ENCODE results near the gene PRRC2C. TPM values are rescaled to one million over a fixed set of nuclear protein-coding genes. Genes with fewer than 3 reads are reported as not detected.
A peak's percentile ranks its signal among the peaks of the same experiment; 100 is the strongest.

Gene PRRC2C
- polyA plus RNA-seq, 2 donors: 29.3 to 30.4 TPM

- 45 to 46% methylated on average over 6 of the region's 6 CpGs for WGBS, 2 donors
- peak overlapping the region in 1 of 2 donors; percentile 30 for H3K27ac ChIP-seq (ENCODE audit: low read depth in 2 of 2, low read length in 1 of 2)
- no peaks in the 10 kb centered on the region for H3K9me3 ChIP-seq (ENCODE audit: control insufficient read depth in 2 of 2, insufficient read depth in 1 of 2, low read depth in 1 of 2, low read length in 1 of 2)
- peaks cover 0 to 5% of the 10 kb centered on the region in 2 donors for H3K4me1 ChIP-seq (ENCODE audit: control insufficient read depth in 2 of 2, insufficient read depth in 2 of 2, low read length in 1 of 2)
- no peaks in the 10 kb centered on the region for H3K27me3 ChIP-seq (ENCODE audit: control insufficient read depth in 1 of 2, insufficient read depth in 2 of 2, low read length in 2 of 2)
- H3K4me3 ChIP-seq (ENCODE audit: low read depth in 1 of 2, low read length in 2 of 2): peak overlapping the region in 1 of 2 donors; percentile 33
- no peaks in the 10 kb centered on the region for H3K36me3 ChIP-seq (ENCODE audit: control insufficient read depth in 2 of 2, insufficient read depth in 2 of 2, low read length in 1 of 2)
These were observed 3.0 kb downstream of the PRRC2C start for GRCh38 chr1:171488190-171488929.

GRCh38 chr1:171494076-171494475, 8.7 kb downstream of the PRRC2C start:
- Histone ChIP-seq H3K9me3 (ENCODE audit: control insufficient read depth in 2 of 2, insufficient read depth in 1 of 2, low read depth in 1 of 2, low read length in 1 of 2) (no peaks in the 10 kb centered on the region), H3K4me3 (ENCODE audit: low read depth in 1 of 2, low read length in 2 of 2) (no peak overlapping the region), H3K36me3 (ENCODE audit: control insufficient read depth in 2 of 2, insufficient read depth in 2 of 2, low read length in 1 of 2) (peaks cover 0 to 4% of the 10 kb centered on the region in 2 donors), H3K4me1 (ENCODE audit: control insufficient read depth in 2 of 2, insufficient read depth in 2 of 2, low read length in 1 of 2) (peaks cover 0 to 9% of the 10 kb centered on the region in 2 donors), H3K27ac (ENCODE audit: low read depth in 2 of 2, low read length in 1 of 2) (no peak overlapping the region), H3K27me3 (ENCODE audit: control insufficient read depth in 1 of 2, insufficient read depth in 2 of 2, low read length in 2 of 2) (no peaks in the 10 kb centered on the region)
- WGBS, 2 donors: 40 to 46% methylated on average over 3 of the region's 3 CpGs

- Histone ChIP-seq H3K36me3 (ENCODE audit: control insufficient read depth in 2 of 2, insufficient read depth in 2 of 2, low read length in 1 of 2) (peaks cover 0 to 4% of the 10 kb centered on the region in 2 donors), H3K9me3 (ENCODE audit: control insufficient read depth in 2 of 2, insufficient read depth in 1 of 2, low read depth in 1 of 2, low read length in 1 of 2) (no peaks in the 10 kb centered on the region), H3K4me3 (ENCODE audit: low read depth in 1 of 2, low read length in 2 of 2) (no peak overlapping the region), H3K4me1 (ENCODE audit: control insufficient read depth in 2 of 2, insufficient read depth in 2 of 2, low read length in 1 of 2) (peaks cover 0 to 9% of the 10 kb centered on the region in 2 donors), H3K27me3 (ENCODE audit: control insufficient read depth in 1 of 2, insufficient read depth in 2 of 2, low read length in 2 of 2) (no peaks in the 10 kb centered on the region), H3K27ac (ENCODE audit: low read depth in 2 of 2, low read length in 1 of 2) (no peak overlapping the region)
These were observed 10.1 kb downstream of the PRRC2C start for GRCh38 chr1:171495444-171495843.

- Histone ChIP-seq H3K9me3 (ENCODE audit: control insufficient read depth in 2 of 2, insufficient read depth in 1 of 2, low read depth in 1 of 2, low read length in 1 of 2) (no peaks in the 10 kb centered on the region), H3K27me3 (ENCODE audit: control insufficient read depth in 1 of 2, insufficient read depth in 2 of 2, low read length in 2 of 2) (no peaks in the 10 kb centered on the region), H3K4me3 (ENCODE audit: low read depth in 1 of 2, low read length in 2 of 2) (no peak overlapping the region), H3K36me3 (ENCODE audit: control insufficient read depth in 2 of 2, insufficient read depth in 2 of 2, low read length in 1 of 2) (peaks cover 0 to 4% of the 10 kb centered on the region in 2 donors), H3K27ac (ENCODE audit: low read depth in 2 of 2, low read length in 1 of 2) (no peak overlapping the region), H3K4me1 (ENCODE audit: control insufficient read depth in 2 of 2, insufficient read depth in 2 of 2, low read length in 1 of 2) (peaks cover 0 to 4% of the 10 kb centered on the region in 2 donors)
- 81 to 84% methylated on average over 3 of the region's 3 CpGs for WGBS, 2 donors
These were observed 15.0 kb downstream of the PRRC2C start for GRCh38 chr1:171500304-171500703.

- H3K9me3 ChIP-seq (ENCODE audit: control insufficient read depth in 2 of 2, insufficient read depth in 1 of 2, low read depth in 1 of 2, low read length in 1 of 2): no peaks in the 10 kb centered on the region
- H3K4me3 ChIP-seq (ENCODE audit: low read depth in 1 of 2, low read length in 2 of 2): no peak overlapping the region
- peaks cover 0 to 4% of the 10 kb centered on the region in 2 donors for H3K36me3 ChIP-seq (ENCODE audit: control insufficient read depth in 2 of 2, insufficient read depth in 2 of 2, low read length in 1 of 2)
- 93 to 96% methylated on average over 4 of the region's 4 CpGs for WGBS, 2 donors
- H3K27me3 ChIP-seq (ENCODE audit: control insufficient read depth in 1 of 2, insufficient read depth in 2 of 2, low read length in 2 of 2): no peaks in the 10 kb centered on the region
- no peak overlapping the region for H3K27ac ChIP-seq (ENCODE audit: low read depth in 2 of 2, low read length in 1 of 2)
- peaks cover 0 to 4% of the 10 kb centered on the region in 2 donors for H3K4me1 ChIP-seq (ENCODE audit: control insufficient read depth in 2 of 2, insufficient read depth in 2 of 2, low read length in 1 of 2)
These were observed 15.5 kb downstream of the PRRC2C start for GRCh38 chr1:171500803-171501202.

GRCh38 chr1:171501305-171502024, 16.1 kb downstream of the PRRC2C start:
- H3K4me1 ChIP-seq (ENCODE audit: control insufficient read depth in 2 of 2, insufficient read depth in 2 of 2, low read length in 1 of 2): peaks cover 0 to 4% of the 10 kb centered on the region in 2 donors
- H3K27me3 ChIP-seq (ENCODE audit: control insufficient read depth in 1 of 2, insufficient read depth in 2 of 2, low read length in 2 of 2): no peaks in the 10 kb centered on the region
- H3K36me3 ChIP-seq (ENCODE audit: control insufficient read depth in 2 of 2, insufficient read depth in 2 of 2, low read length in 1 of 2): peaks cover 0 to 4% of the 10 kb centered on the region in 2 donors

GRCh38 chr1:171506525-171507304, 21.4 kb downstream of the PRRC2C start:
- H3K36me3 ChIP-seq (ENCODE audit: control insufficient read depth in 2 of 2, insufficient read depth in 2 of 2, low read length in 1 of 2): no peaks in the 10 kb centered on the region
- H3K4me1 ChIP-seq (ENCODE audit: control insufficient read depth in 2 of 2, insufficient read depth in 2 of 2, low read length in 1 of 2): peaks cover 0 to 3% of the 10 kb centered on the region in 2 donors

More at GRCh38 chr1:171501305-171502024, 16.1 kb downstream of the PRRC2C start:
- no peak overlapping the region for H3K4me3 ChIP-seq (ENCODE audit: low read depth in 1 of 2, low read length in 2 of 2)
- H3K9me3 ChIP-seq (ENCODE audit: control insufficient read depth in 2 of 2, insufficient read depth in 1 of 2, low read depth in 1 of 2, low read length in 1 of 2): no peaks in the 10 kb centered on the region
- H3K27ac ChIP-seq (ENCODE audit: low read depth in 2 of 2, low read length in 1 of 2): no peak overlapping the region

GRCh38 chr1:171507435-171507834, 22.1 kb downstream of the PRRC2C start:
- no peak overlapping the region for H3K27ac ChIP-seq (ENCODE audit: low read depth in 2 of 2, low read length in 1 of 2)
- WGBS, 2 donors: 87 to 92% methylated on average over 4 of the region's 4 CpGs
- H3K9me3 ChIP-seq (ENCODE audit: control insufficient read depth in 2 of 2, insufficient read depth in 1 of 2, low read depth in 1 of 2, low read length in 1 of 2): no peaks in the 10 kb centered on the region
- H3K27me3 ChIP-seq (ENCODE audit: control insufficient read depth in 1 of 2, insufficient read depth in 2 of 2, low read length in 2 of 2): no peaks in the 10 kb centered on the region
- no peak overlapping the region for H3K4me3 ChIP-seq (ENCODE audit: low read depth in 1 of 2, low read length in 2 of 2)
- no peaks in the 10 kb centered on the region for H3K36me3 ChIP-seq (ENCODE audit: control insufficient read depth in 2 of 2, insufficient read depth in 2 of 2, low read length in 1 of 2)
- peaks cover 0 to 3% of the 10 kb centered on the region in 2 donors for H3K4me1 ChIP-seq (ENCODE audit: control insufficient read depth in 2 of 2, insufficient read depth in 2 of 2, low read length in 1 of 2)

More at GRCh38 chr1:171506525-171507304, 21.4 kb downstream of the PRRC2C start:
- Histone ChIP-seq H3K9me3 (ENCODE audit: control insufficient read depth in 2 of 2, insufficient read depth in 1 of 2, low read depth in 1 of 2, low read length in 1 of 2) (no peaks in the 10 kb centered on the region), H3K27me3 (ENCODE audit: control insufficient read depth in 1 of 2, insufficient read depth in 2 of 2, low read length in 2 of 2) (no peaks in the 10 kb centered on the region), H3K4me3 (ENCODE audit: low read depth in 1 of 2, low read length in 2 of 2) (no peak overlapping the region), H3K27ac (ENCODE audit: low read depth in 2 of 2, low read length in 1 of 2) (no peak overlapping the region)
- 15 to 20% methylated on average over 1 of the region's 1 CpG for WGBS, 2 donors

- Histone ChIP-seq H3K4me1 (ENCODE audit: control insufficient read depth in 2 of 2, insufficient read depth in 2 of 2, low read length in 1 of 2) (peaks cover 0 to 3% of the 10 kb centered on the region in 2 donors), H3K9me3 (ENCODE audit: control insufficient read depth in 2 of 2, insufficient read depth in 1 of 2, low read depth in 1 of 2, low read length in 1 of 2) (no peaks in the 10 kb centered on the region), H3K27ac (ENCODE audit: low read depth in 2 of 2, low read length in 1 of 2) (no peak overlapping the region), H3K27me3 (ENCODE audit: control insufficient read depth in 1 of 2, insufficient read depth in 2 of 2, low read length in 2 of 2) (no peaks in the 10 kb centered on the region), H3K36me3 (ENCODE audit: control insufficient read depth in 2 of 2, insufficient read depth in 2 of 2, low read length in 1 of 2) (no peaks in the 10 kb centered on the region), H3K4me3 (ENCODE audit: low read depth in 1 of 2, low read length in 2 of 2) (no peak overlapping the region)
These were observed 23.9 kb downstream of the PRRC2C start for GRCh38 chr1:171509191-171509590.
